Astrocyte (in vitro differentiated cells and primary cell): ENCODE results near the gene GH1. TPM values are rescaled to one million over a fixed set of nuclear protein-coding genes. Genes with fewer than 3 reads are reported as not detected.

Experiments
- DNase-seq: peaks from one replicate; pipeline ENCODE4 v3.0.0-alpha.2; 2010; ENCODE audit warnings: low read depth
- FAIRE-seq: peaks from 2 replicates; lab custom pipeline; 2011; peaks lifted over from hg19 to GRCh38; lab: Jason Lieb, UNC
- H2AFZ ChIP-seq: 2 replicates; pipeline ENCODE4 v1.6.0; 2012; ENCODE audit warnings: low read depth, low read length, inconsistent platforms
- H3K27ac ChIP-seq: 2 replicates; pipeline ENCODE4 v1.5.1; 2011; ENCODE audit warnings: low read depth, low read length, inconsistent platforms
- H3K27me3 ChIP-seq: 2 replicates; pipeline ENCODE4 v1.6.0; 2011; ENCODE audit warnings: low read length, inconsistent platforms; ENCODE audit not compliant: insufficient read depth
- H3K36me3 ChIP-seq: 2 replicates; pipeline ENCODE4 v1.5.1; 2011; ENCODE audit warnings: low read length, inconsistent platforms; ENCODE audit not compliant: insufficient read depth
- H3K4me1 ChIP-seq: 2 replicates; pipeline ENCODE4 v1.5.1; 2011; ENCODE audit warnings: low read length, inconsistent platforms; ENCODE audit not compliant: insufficient read depth
- H3K4me2 ChIP-seq: 2 replicates; pipeline ENCODE4 v1.6.0; 2012; ENCODE audit warnings: low read length, inconsistent platforms
- H3K4me3 ChIP-seq: 2 replicates; pipeline ENCODE4 v1.5.1; 2011; ENCODE audit warnings: low read depth, mild to moderate bottlenecking, low read length, inconsistent platforms; ENCODE audit not compliant: insufficient read depth
- H3K79me2 ChIP-seq: 2 replicates; pipeline ENCODE4 v1.6.0; 2012; ENCODE audit warnings: mild to moderate bottlenecking, low read length, inconsistent platforms; ENCODE audit not compliant: insufficient read depth
- H3K9ac ChIP-seq: 2 replicates; pipeline ENCODE4 v1.6.0; 2012; ENCODE audit warnings: mild to moderate bottlenecking, low read length, inconsistent platforms
- H3K9me3 ChIP-seq: 2 replicates; pipeline ENCODE4 v1.5.1; 2012; ENCODE audit warnings: low read depth, mild to moderate bottlenecking, low read length, inconsistent platforms; ENCODE audit not compliant: insufficient read depth
- H4K20me1 ChIP-seq: 2 replicates; pipeline ENCODE4 v1.6.0; 2012; ENCODE audit warnings: low read length, inconsistent platforms; ENCODE audit not compliant: insufficient read depth
- H3K27ac Mint-ChIP-seq: one replicate; pipeline ENCODE4 v1.8.0; 2021; ENCODE audit warnings: mild to moderate bottlenecking, mixed read lengths; ENCODE audit not compliant: unreplicated experiment
- H3K27me3 Mint-ChIP-seq: one replicate; pipeline ENCODE4 v1.8.0; 2021; ENCODE audit warnings: low read depth, mixed read lengths; ENCODE audit not compliant: unreplicated experiment
- H3K36me3 Mint-ChIP-seq: one replicate; pipeline ENCODE4 v1.8.0; 2021; ENCODE audit warnings: low read depth, mixed read lengths; ENCODE audit not compliant: unreplicated experiment
- H3K4me1 Mint-ChIP-seq: one replicate; pipeline ENCODE4 v1.8.0; 2021; ENCODE audit warnings: low read depth, mixed read lengths; ENCODE audit not compliant: unreplicated experiment
- H3K4me3 Mint-ChIP-seq: one replicate; pipeline ENCODE4 v1.8.0; 2021; ENCODE audit warnings: mild to moderate bottlenecking, moderate library complexity, mixed read lengths; ENCODE audit not compliant: unreplicated experiment
- H3K9me3 Mint-ChIP-seq: one replicate; pipeline ENCODE4 v1.8.0; 2021; ENCODE audit warnings: mild to moderate bottlenecking, mixed read lengths; ENCODE audit not compliant: unreplicated experiment
- EZH2 ChIP-seq: IDR thresholded peaks from 2 replicates; pipeline ENCODE4 v1.6.1; 2012; ENCODE audit warnings: mild to moderate bottlenecking, low read length, inconsistent platforms; ENCODE audit not compliant: insufficient read depth
- total RNA-seq: library from RNA; stranded (reverse); gene quantifications from 2 replicates; pipeline ENCODE4 v1.2.1, GENCODE V29; 2021
- TF ChIP-seq, protein P1 (sequence below): IDR thresholded peaks from 2 replicates; pipeline ENCODE4 v1.5.1; 2011; ENCODE audit warnings: low read depth, mild to moderate bottlenecking, inconsistent platforms, low read length, moderate library complexity; ENCODE audit not compliant: insufficient read depth

The GH1 gene
- total RNA-seq, 1 donor from 2014 or later = not detected

DNA sequence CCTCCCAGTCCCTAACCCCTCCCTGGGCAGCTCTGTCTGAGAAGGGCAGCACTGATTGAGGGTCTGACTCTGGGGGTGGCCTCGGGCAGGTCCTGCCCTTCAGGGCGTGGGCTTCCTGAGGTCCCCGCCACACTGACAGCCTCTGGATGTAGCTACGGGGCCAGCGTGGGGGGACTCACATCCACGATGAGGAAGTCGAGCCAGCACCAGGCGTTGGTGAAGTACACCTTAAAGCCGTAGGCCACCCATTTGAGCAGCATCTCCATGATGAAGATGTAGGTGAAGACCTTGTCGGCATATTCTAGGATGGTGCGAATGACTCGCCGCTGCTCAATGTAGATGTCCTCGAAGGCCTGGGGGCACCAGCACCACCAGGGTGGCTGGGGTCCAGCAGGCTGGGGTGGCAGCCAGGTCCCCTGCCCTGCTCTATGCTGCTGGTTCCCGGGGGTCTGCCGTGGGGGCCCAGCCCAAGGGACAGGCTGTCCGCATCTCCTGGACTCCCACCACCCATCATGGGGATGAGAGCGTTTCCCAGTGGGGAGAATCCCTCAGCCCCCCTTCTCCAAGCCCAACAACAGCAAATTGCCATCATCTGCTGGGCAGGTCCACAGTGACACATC, 29.2 kb upstream of the GH1 start:
- no peak for FAIRE-seq
- no peak overlapping the region for H3K4me2 ChIP-seq
- H3K27me3 ChIP-seq = no peaks in the 10 kb centered on the region
- no peaks in the 10 kb centered on the region for H3K4me1 ChIP-seq
- H3K36me3 ChIP-seq = no peaks in the 10 kb centered on the region
- H3K9me3 ChIP-seq = no peaks in the 10 kb centered on the region
- no peaks in the 10 kb centered on the region for H4K20me1 ChIP-seq
- Mint-ChIP-seq H3K27me3 (peaks cover 23% of the 10 kb centered on the region), H3K4me1 (no peaks in the 10 kb centered on the region), H3K27ac (no peak overlapping the region), H3K36me3 (no peaks in the 10 kb centered on the region), H3K9me3 (peaks cover 1% of the 10 kb centered on the region), H3K4me3 (no peak overlapping the region)
- H3K79me2 ChIP-seq = no peaks in the 10 kb centered on the region
- no peak overlapping the region for H3K4me3 ChIP-seq
- DNase-seq = no peak
- no peak overlapping the region for H3K9ac ChIP-seq
- no peak overlapping the region for H3K27ac ChIP-seq
- no peak for TF ChIP-seq EZH2
- TF ChIP-seq, protein P1, sequence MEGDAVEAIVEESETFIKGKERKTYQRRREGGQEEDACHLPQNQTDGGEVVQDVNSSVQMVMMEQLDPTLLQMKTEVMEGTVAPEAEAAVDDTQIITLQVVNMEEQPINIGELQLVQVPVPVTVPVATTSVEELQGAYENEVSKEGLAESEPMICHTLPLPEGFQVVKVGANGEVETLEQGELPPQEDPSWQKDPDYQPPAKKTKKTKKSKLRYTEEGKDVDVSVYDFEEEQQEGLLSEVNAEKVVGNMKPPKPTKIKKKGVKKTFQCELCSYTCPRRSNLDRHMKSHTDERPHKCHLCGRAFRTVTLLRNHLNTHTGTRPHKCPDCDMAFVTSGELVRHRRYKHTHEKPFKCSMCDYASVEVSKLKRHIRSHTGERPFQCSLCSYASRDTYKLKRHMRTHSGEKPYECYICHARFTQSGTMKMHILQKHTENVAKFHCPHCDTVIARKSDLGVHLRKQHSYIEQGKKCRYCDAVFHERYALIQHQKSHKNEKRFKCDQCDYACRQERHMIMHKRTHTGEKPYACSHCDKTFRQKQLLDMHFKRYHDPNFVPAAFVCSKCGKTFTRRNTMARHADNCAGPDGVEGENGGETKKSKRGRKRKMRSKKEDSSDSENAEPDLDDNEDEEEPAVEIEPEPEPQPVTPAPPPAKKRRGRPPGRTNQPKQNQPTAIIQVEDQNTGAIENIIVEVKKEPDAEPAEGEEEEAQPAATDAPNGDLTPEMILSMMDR = no peak
- no peak overlapping the region for H2AFZ ChIP-seq

DNA sequence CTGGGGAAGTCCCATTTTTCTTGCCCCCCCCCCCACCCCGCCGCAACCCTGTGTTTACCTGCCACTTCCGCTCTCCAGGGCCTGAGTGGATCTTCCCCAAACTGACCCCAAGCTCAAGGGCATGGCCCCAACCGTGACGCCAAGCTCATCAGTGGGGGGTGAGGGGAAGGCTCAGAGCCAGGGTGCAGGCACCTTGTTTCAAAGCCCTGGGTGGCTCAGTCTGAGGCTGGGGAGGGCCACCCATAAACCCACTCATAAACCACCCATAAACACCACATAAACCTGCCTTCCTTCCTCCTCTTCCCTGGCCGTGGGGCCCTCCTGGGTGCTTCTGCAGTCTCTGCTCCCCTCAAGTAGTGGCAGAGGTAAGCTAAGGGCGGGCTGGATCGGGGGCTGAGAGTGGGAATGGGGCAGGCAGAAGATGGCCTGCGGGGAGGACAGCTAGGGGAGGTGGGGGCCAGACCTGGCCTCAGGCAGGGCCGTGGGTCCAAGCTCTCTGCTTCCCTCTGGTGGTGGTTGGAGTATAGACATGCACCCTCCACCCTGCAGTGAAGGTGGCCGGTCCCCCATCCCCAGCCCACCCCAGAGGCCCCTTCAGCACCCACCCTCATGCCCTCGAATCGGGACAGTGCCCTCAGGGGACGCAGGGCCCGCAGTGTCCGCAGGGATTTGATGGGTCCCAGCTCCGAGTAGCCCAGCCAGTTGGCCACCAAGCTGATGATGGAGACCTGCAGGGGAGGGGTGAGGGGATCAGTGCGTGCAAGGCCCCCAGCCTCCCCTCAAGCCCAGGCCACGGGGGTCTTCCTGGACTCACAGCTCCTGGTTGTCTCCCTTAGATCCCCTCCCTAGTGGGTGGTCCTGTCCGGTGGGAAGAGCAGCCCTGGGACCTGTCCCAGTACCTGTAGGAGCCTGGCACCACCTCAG, 28.1 kb upstream of the GH1 start:
- Mint-ChIP-seq H3K36me3 (no peaks in the 10 kb centered on the region), H3K27me3 (peaks cover 22% of the 10 kb centered on the region)

More for the DNA sequence above, 28.1 kb upstream of the GH1 start:
- H3K4me1 Mint-ChIP-seq = no peaks in the 10 kb centered on the region
- FAIRE-seq (no peak), DNase-seq (no peak)
- Histone ChIP-seq H3K79me2 (no peaks in the 10 kb centered on the region), H2AFZ (no peak overlapping the region), H3K4me2 (no peak overlapping the region), H3K27me3 (no peaks in the 10 kb centered on the region), H3K9me3 (no peaks in the 10 kb centered on the region), H3K36me3 (no peaks in the 10 kb centered on the region), H3K4me1 (no peaks in the 10 kb centered on the region), H3K4me3 (no peak overlapping the region), H3K9ac (no peak overlapping the region), H3K27ac (no peak overlapping the region), H4K20me1 (no peaks in the 10 kb centered on the region)
- no peak overlapping the region for H3K4me3 Mint-ChIP-seq
- H3K9me3 Mint-ChIP-seq = peaks cover 3% of the 10 kb centered on the region
- no peak overlapping the region for H3K27ac Mint-ChIP-seq
- TF ChIP-seq EZH2 = no peak
- TF ChIP-seq, protein P1 = peak; percentile 28
